ENCODE data around the gene TRAPPC3L. TPM values are rescaled to one million over a fixed set of nuclear protein-coding genes. Genes with fewer than 3 reads are reported as not detected.

TRAPPC3L gene
- total and polyA plus RNA-seq, 2 of the 8 experiments (the other 6 are each of a cell fraction or from before 2014, with no cell fraction given): not detected

DNA sequence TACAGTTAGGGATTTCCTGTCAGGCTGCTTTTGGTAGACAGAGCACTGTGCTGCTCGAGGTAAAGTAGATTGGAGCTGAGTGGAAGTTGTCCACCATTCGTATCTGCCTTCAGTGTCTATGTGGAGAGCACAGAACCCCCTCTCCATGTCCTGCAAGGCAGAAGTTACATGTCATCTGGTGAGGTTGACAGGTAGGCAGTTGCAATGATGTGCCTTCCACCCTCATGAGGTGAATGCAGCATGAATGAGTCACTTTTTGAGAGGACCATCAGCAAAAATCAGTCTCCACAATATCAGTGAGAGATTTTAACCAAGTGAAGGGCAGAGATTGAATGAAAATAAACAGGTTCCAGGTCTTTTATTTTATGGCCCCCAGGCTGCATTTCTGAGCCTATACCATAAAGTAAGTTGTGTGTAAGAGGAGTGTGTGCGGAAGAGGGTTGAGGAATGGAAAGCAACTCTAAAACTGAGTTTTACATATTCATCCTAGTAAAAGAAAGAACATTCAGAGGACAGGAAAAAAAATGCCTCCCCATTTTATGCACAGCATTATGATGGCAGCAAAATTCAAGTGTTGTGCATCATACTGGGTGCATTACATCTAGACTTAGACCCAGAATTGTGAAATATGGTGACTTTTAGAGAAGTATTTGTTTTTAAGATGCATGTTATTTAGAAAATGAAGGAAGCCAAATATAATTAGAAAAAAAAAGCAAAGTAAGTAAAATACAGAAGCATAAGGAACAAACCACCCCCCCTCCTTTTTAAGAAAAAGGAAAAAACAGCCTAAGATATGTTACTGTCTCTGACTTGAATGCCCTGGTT lies 15.8 kb downstream of the TRAPPC3L start:
- H3K9me3 ChIP-seq (ENCODE audit: insufficient read depth in 2 of 2, low read depth in 1 of 2, low read length in 1 of 2): no peaks in the 10 kb centered on the region
- H3K14ac ChIP-seq (ENCODE audit: insufficient read length): no peak overlapping the region
- H3K79me1 ChIP-seq (ENCODE audit: low read depth, low read length): no peaks in the 10 kb centered on the region
- DNase-seq (ENCODE audit: low read depth in 1 of 2, low spot score in 2 of 2) (no peak), FAIRE-seq (no peak)
- H3K9ac ChIP-seq (replicated peaks in 1 of 4; ENCODE audit: extremely low read depth in 1 of 4, low read depth in 3 of 4, low read length in 3 of 4): no peak overlapping the region
- ChIA-PET CTCF (ENCODE audit: partially characterized antibody) (interaction anchor here (0.8 to 2.2 kb wide), 7 partner anchors 12 to 261 kb away, joined by 3 to 11 read pairs (median 5); no protein-coding TSS in a partner anchor), POLR2A (ENCODE audit: partially characterized antibody) (interaction anchor here (0.8 to 1.4 kb wide), 2 partner anchors 87 to 258 kb away, joined by 3 read pairs; partner anchors contain the start of gene RSPH4A)
- 0 out of 2 replicates have a peak overlapping the region, but pooled peaks have one; percentile 13 for H2AFZ ChIP-seq (ENCODE audit: low read length)
- no peak overlapping the region for H3K4me3 ChIP-seq (ENCODE audit: extremely low read depth in 1 of 4, insufficient read depth in 2 of 4, low read depth in 3 of 4, low read length in 4 of 4)
- H3K4me2 ChIP-seq (ENCODE audit: insufficient read depth in 1 of 2, low read depth in 2 of 2, low read length in 2 of 2): no peak overlapping the region
- H3K56ac ChIP-seq (replicated peaks; ENCODE audit: insufficient read length, low read depth, low read length): no peak overlapping the region
- H3K4me1 ChIP-seq (replicated peaks in 1 of 4; ENCODE audit: control insufficient read depth in 3 of 4, insufficient read depth in 4 of 4, low read length in 3 of 4): peaks cover 0 to 12% (median 9%) of the 10 kb centered on the region in 4 experiments; a peak in 5 of 7 replicates
- no peak overlapping the region for H3K23ac ChIP-seq (ENCODE audit: insufficient read length)
- H3K23me2 ChIP-seq (ENCODE audit: low read depth, low read length): no peaks in the 10 kb centered on the region
- H3K18ac ChIP-seq (ENCODE audit: extremely low read depth, low read length): no peak overlapping the region
- H3K36me3 ChIP-seq (ENCODE audit: control insufficient read depth in 2 of 4, insufficient read depth in 4 of 4, low read length in 3 of 4): no peaks in the 10 kb centered on the region
- no peak overlapping the region for H2BK15ac ChIP-seq (ENCODE audit: low read length)
- no peaks in the 10 kb centered on the region for H4K20me1 ChIP-seq (replicated peaks in 1 of 2; ENCODE audit: control insufficient read depth in 1 of 2, insufficient read depth in 2 of 2, low read length in 2 of 2)
- H3K27me3 ChIP-seq (replicated peaks in 1 of 4; ENCODE audit: control insufficient read depth in 3 of 4, extremely low read depth in 1 of 4, insufficient read depth in 3 of 4, low read length in 3 of 4): no peaks in the 10 kb centered on the region
- peak overlapping the region; percentile 95; the same call in 1 of the 2 replicates for H2BK12ac ChIP-seq (ENCODE audit: low read depth, low read length)
- H4K91ac ChIP-seq (replicated peaks; ENCODE audit: insufficient read length, low read length): peak overlapping the region; percentile 38
- H2AK5ac ChIP-seq (ENCODE audit: low read depth, low read length): peak overlapping the region; percentile 20; the same call in 1 of the 2 replicates
- 73% methylated on average over 3 of the region's 3 CpGs; no CpG with 5 or more reads in 1 of the 2 experiments for WGBS, 2 experiments (ENCODE audit: extremely low coverage in 1 of 2, insufficient coverage in 1 of 2, insufficient read length in 1 of 2, insufficient replicate concordance in 2 of 2, low coverage in 1 of 2, low lambda C conversion rate in 2 of 2, missing lambda C conversion rate in 1 of 2)
- no peak overlapping the region for H4K8ac ChIP-seq (ENCODE audit: extremely low read depth, insufficient read depth, low read length)
- no peaks in the 10 kb centered on the region for H3K79me2 ChIP-seq (ENCODE audit: control insufficient read depth in 1 of 2, insufficient read depth in 2 of 2, low read length in 2 of 2)
- peak overlapping the region; percentile 45 for H3K4ac ChIP-seq (replicated peaks; ENCODE audit: insufficient read length, low read depth, low read length)
- H4K5ac ChIP-seq (ENCODE audit: insufficient read length, low read depth, low read length): no peak overlapping the region
- no peak overlapping the region for H3K27ac ChIP-seq (ENCODE audit: low read depth, low read length)
- peak overlapping the region; percentile 70 for H2BK120ac ChIP-seq (replicated peaks; ENCODE audit: low read depth, low read length)
- no peak overlapping the region for H2BK5ac ChIP-seq (ENCODE audit: low read depth, low read length)
- H2BK20ac ChIP-seq (ENCODE audit: low read length): no peak overlapping the region
- TF ChIP-seq CREB1 (IDR thresholded peaks at IDR 0.05) (no peak), JUND (IDR thresholded peaks at IDR 0.05; ENCODE audit: low read length) (no peak), RFX5 (IDR thresholded peaks at IDR 0.05; ENCODE audit: borderline replicate concordance, low read depth, low read length) (no peak), BCL11A (IDR thresholded peaks at IDR 0.05; ENCODE audit: low read depth in 2 of 2, low read length in 2 of 2) (no peak), CBX8 (IDR thresholded peaks at IDR 0.05; ENCODE audit: borderline replicate concordance, low read depth, low read length) (no peak), RNF2 (IDR thresholded peaks at IDR 0.05; ENCODE audit: borderline replicate concordance, low read depth, low read length, missing control alignments, poor library complexity, severe bottlenecking) (no peak), NRF1 (IDR thresholded peaks at IDR 0.05; ENCODE audit: low read depth, low read length) (no peak), CHD2 (IDR thresholded peaks at IDR 0.05; ENCODE audit: low read length) (no peak), RXRA (IDR thresholded peaks at IDR 0.05; ENCODE audit: insufficient read depth, low read depth, low read length) (no peak), MAFK (IDR thresholded peaks at IDR 0.05; ENCODE audit: low read depth, low read length) (no peak), KDM1A (IDR thresholded peaks at IDR 0.05; ENCODE audit: borderline replicate concordance, low read length) (no peak), GABPA (IDR thresholded peaks at IDR 0.05; ENCODE audit: borderline replicate concordance, insufficient read depth, low read length) (no peak)

All from H1 (cell line).